ENCODE results near the gene PHLPP1.

PHLPP1 gene

GRCh38 chr18:62812242-62812641, 96.9 kb downstream of the PHLPP1 start:
- DNase-seq, result no peak

GRCh38 chr18:62812876-62813275, 97.5 kb downstream of the PHLPP1 start:
- no peak for DNase-seq

GRCh38 chr18:62814132-62814759, 98.9 kb downstream of the PHLPP1 start:
- no peak for DNase-seq

GRCh38 chr18:62825382-62825781, 110.0 kb downstream of the PHLPP1 start:
- no peak for DNase-seq

- no peak for DNase-seq
Measured at GRCh38 chr18:62827397-62827796, 112.1 kb downstream of the PHLPP1 start.

GRCh38 chr18:62828091-62828640, 112.8 kb downstream of the PHLPP1 start:
- no peak for DNase-seq

GRCh38 chr18:62828852-62829251, 113.5 kb downstream of the PHLPP1 start:
- no peak for DNase-seq

GRCh38 chr18:62829936-62830335, 114.6 kb downstream of the PHLPP1 start:
- DNase-seq, result no peak

GRCh38 chr18:62832282-62832681, 116.9 kb downstream of the PHLPP1 start:
- no peak for DNase-seq

GRCh38 chr18:62833494-62833893, 118.2 kb downstream of the PHLPP1 start:
- no peak for DNase-seq

- DNase-seq, result no peak
Measured at GRCh38 chr18:62834715-62835114, 119.4 kb downstream of the PHLPP1 start.

GRCh38 chr18:62837011-62837410, 121.7 kb downstream of the PHLPP1 start:
- DNase-seq, result no peak

- DNase-seq, result no peak
Measured at GRCh38 chr18:62838475-62839098, 123.2 kb downstream of the PHLPP1 start.

GRCh38 chr18:62839874-62840713, 124.8 kb downstream of the PHLPP1 start:
- DNase-seq, result no peak

GRCh38 chr18:62841405-62841804, 126.1 kb downstream of the PHLPP1 start:
- no peak for DNase-seq

- DNase-seq, result no peak
Measured at GRCh38 chr18:62842898-62843297, 127.6 kb downstream of the PHLPP1 start.

- DNase-seq, result no peak
Measured at GRCh38 chr18:62844850-62845643, 129.7 kb downstream of the PHLPP1 start.

GRCh38 chr18:62846313-62846712, 131.0 kb downstream of the PHLPP1 start:
- DNase-seq, result no peak

- no peak for DNase-seq
Measured at GRCh38 chr18:62847081-62847480, 131.7 kb downstream of the PHLPP1 start.

- DNase-seq, result no peak
Measured at GRCh38 chr18:62848946-62849345, 133.6 kb downstream of the PHLPP1 start.

GRCh38 chr18:62850619-62851306, 135.4 kb downstream of the PHLPP1 start:
- no peak for DNase-seq

- DNase-seq, result no peak
Measured at GRCh38 chr18:62852851-62853250, 137.5 kb downstream of the PHLPP1 start.
